HUES6 (cell line): ENCODE results near the gene MAP3K6.

Experiments used
- H3K27ac ChIP-seq: 2 replicates; pipeline ENCODE4 v1.7.0; 2013; ENCODE audit warnings: low read depth, mild to moderate bottlenecking, low read length, inconsistent platforms
- H3K27me3 ChIP-seq: 2 replicates; pipeline ENCODE4 v1.6.1; 2013; ENCODE audit warnings: low read length; ENCODE audit not compliant: control insufficient read depth, insufficient read depth
- H3K36me3 ChIP-seq: 2 replicates; pipeline ENCODE4 v1.6.1; 2013; ENCODE audit warnings: low read length; ENCODE audit not compliant: control insufficient read depth, insufficient read depth
- H3K4me1 ChIP-seq: 2 replicates; pipeline ENCODE4 v1.6.1; 2013; ENCODE audit warnings: low read length; ENCODE audit not compliant: control insufficient read depth, insufficient read depth
- H3K4me3 ChIP-seq: 2 replicates; pipeline ENCODE4 v1.5.1; 2013; ENCODE audit warnings: low read depth, low read length
- H3K9ac ChIP-seq: one replicate; pipeline ENCODE4 v1.6.1; 2013; ENCODE audit warnings: mild to moderate bottlenecking, low read length
- H3K9me3 ChIP-seq: 2 replicates; pipeline ENCODE4 v1.6.1; 2013; ENCODE audit warnings: low read depth, low read length; ENCODE audit not compliant: control insufficient read depth, insufficient read depth

Gene MAP3K6

GRCh38 chr1:27339213-27339612 is 27.5 kb downstream of the MAP3K6 start:
- no peaks in the 10 kb centered on the region for H3K27me3 ChIP-seq
- H3K4me1 ChIP-seq, result peaks cover 39% of the 10 kb centered on the region
- no peak overlapping the region for H3K27ac ChIP-seq
- H3K9ac ChIP-seq, result peak overlapping the region; percentile 2
- H3K9me3 ChIP-seq, result no peaks in the 10 kb centered on the region
- H3K4me3 ChIP-seq, result no peak overlapping the region
- H3K36me3 ChIP-seq, result peaks cover 27% of the 10 kb centered on the region

- H3K4me1 ChIP-seq, result peaks cover 39% of the 10 kb centered on the region
- H3K9me3 ChIP-seq, result no peaks in the 10 kb centered on the region
- H3K27ac ChIP-seq, result no peak overlapping the region
- peaks cover 31% of the 10 kb centered on the region for H3K36me3 ChIP-seq
- peak overlapping the region; percentile 2 for H3K9ac ChIP-seq
- H3K4me3 ChIP-seq, result no peak overlapping the region
- no peaks in the 10 kb centered on the region for H3K27me3 ChIP-seq
These were observed 28.0 kb downstream of the MAP3K6 start for GRCh38 chr1:27338751-27339150.

DNA sequence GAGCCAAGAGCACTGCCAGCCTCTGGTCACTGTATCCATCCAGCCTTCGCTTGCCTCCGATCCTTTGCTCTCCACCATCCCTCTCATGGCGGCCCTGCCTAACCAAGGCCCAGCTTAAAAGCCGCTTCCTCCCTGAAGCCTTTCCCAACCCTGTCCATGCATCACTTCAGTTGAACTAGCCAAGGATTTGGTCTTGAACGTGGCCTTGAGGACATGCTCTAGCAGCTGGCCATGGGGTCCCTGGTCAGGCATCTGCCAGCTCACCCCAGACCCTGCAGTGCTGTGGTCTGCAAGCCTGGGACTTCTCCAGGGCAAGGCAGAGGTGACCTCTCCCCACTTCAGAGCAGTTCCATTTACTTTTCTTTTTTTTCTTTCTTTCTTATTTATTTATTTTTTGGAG is 30.0 kb downstream of the MAP3K6 start:
- Histone ChIP-seq H3K9ac (no peak overlapping the region), H3K27ac (no peak overlapping the region), H3K4me3 (no peak overlapping the region), H3K9me3 (no peaks in the 10 kb centered on the region), H3K27me3 (no peaks in the 10 kb centered on the region), H3K36me3 (peaks cover 49% of the 10 kb centered on the region), H3K4me1 (peaks cover 20% of the 10 kb centered on the region)

- H3K9ac ChIP-seq, result no peak overlapping the region
- no peak overlapping the region for H3K27ac ChIP-seq
- no peaks in the 10 kb centered on the region for H3K27me3 ChIP-seq
These were observed 31.0 kb downstream of the MAP3K6 start for GRCh38 chr1:27335506-27336422.

DNA sequence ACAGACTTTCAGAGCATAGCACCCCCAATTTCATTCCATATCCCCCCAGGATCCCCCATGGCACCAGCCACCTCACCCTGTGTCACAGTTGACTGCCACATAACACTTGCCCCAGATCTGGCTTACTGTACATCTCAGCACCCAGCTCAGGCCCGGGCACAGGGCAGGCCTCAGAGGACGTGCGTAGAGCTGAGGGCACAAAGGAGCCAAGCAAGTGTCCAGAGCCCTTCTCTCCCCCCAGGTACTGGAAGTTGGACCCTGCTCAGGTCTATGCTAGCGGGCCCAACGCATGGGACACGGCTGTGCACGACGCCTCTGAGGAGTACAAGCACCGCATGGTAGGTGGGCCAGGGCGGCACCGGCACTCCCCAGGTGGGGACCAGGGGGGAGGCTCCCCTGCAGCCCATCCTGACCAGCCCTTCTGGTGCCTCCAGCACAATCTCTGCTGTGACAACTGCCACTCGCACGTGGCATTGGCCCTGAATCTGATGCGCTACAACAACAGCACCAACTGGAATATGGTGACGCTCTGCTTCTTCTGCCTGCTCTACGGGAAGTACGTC is 33.0 kb downstream of the MAP3K6 start:
- no peak overlapping the region for H3K27ac ChIP-seq
- H3K27me3 ChIP-seq, result no peaks in the 10 kb centered on the region
- peaks cover 2% of the 10 kb centered on the region; the same call in 1 of the 2 replicates for H3K4me1 ChIP-seq
- H3K9ac ChIP-seq, result no peak overlapping the region
- no peak overlapping the region for H3K4me3 ChIP-seq
- peaks cover 62% of the 10 kb centered on the region for H3K36me3 ChIP-seq
- H3K9me3 ChIP-seq, result no peaks in the 10 kb centered on the region

More at GRCh38 chr1:27335506-27336422, 31.0 kb downstream of the MAP3K6 start:
- no peaks in the 10 kb centered on the region for H3K9me3 ChIP-seq
- peaks cover 12% of the 10 kb centered on the region; the same call in 1 of the 2 replicates for H3K4me1 ChIP-seq
- H3K4me3 ChIP-seq, result no peak overlapping the region
- H3K36me3 ChIP-seq, result peaks cover 58% of the 10 kb centered on the region

GRCh38 chr1:27332536-27333281 is 34.1 kb downstream of the MAP3K6 start:
- H3K4me1 ChIP-seq, result no peaks in the 10 kb centered on the region
- H3K27me3 ChIP-seq, result no peaks in the 10 kb centered on the region
- H3K36me3 ChIP-seq, result peaks cover 68% of the 10 kb centered on the region
- H3K9me3 ChIP-seq, result no peaks in the 10 kb centered on the region
- no peak overlapping the region for H3K27ac ChIP-seq
- no peak overlapping the region for H3K4me3 ChIP-seq
- H3K9ac ChIP-seq, result no peak overlapping the region

- H3K27ac ChIP-seq, result no peak overlapping the region
- no peaks in the 10 kb centered on the region for H3K9me3 ChIP-seq
- H3K27me3 ChIP-seq, result no peaks in the 10 kb centered on the region
- no peaks in the 10 kb centered on the region for H3K4me1 ChIP-seq
- peaks cover 74% of the 10 kb centered on the region for H3K36me3 ChIP-seq
- H3K4me3 ChIP-seq, result no peak overlapping the region
- H3K9ac ChIP-seq, result no peak overlapping the region
These were observed 34.8 kb downstream of the MAP3K6 start for GRCh38 chr1:27331922-27332321.

- H3K36me3 ChIP-seq, result peaks cover 74% of the 10 kb centered on the region
- no peaks in the 10 kb centered on the region for H3K27me3 ChIP-seq
- H3K4me3 ChIP-seq, result no peak overlapping the region
- no peaks in the 10 kb centered on the region for H3K9me3 ChIP-seq
- no peak overlapping the region for H3K27ac ChIP-seq
- no peak overlapping the region for H3K9ac ChIP-seq
- H3K4me1 ChIP-seq, result no peaks in the 10 kb centered on the region
These were observed 35.3 kb downstream of the MAP3K6 start for GRCh38 chr1:27331426-27331825.

- Histone ChIP-seq H3K27ac (no peak overlapping the region), H3K36me3 (peaks cover 72% of the 10 kb centered on the region), H3K9me3 (no peaks in the 10 kb centered on the region), H3K9ac (no peak overlapping the region), H3K4me3 (no peak overlapping the region), H3K27me3 (no peaks in the 10 kb centered on the region), H3K4me1 (no peaks in the 10 kb centered on the region)
These were observed 36.0 kb downstream of the MAP3K6 start for GRCh38 chr1:27330786-27331185.

- Histone ChIP-seq H3K4me3 (no peak overlapping the region), H3K9ac (peak overlapping the region; percentile 8), H3K27ac (no peak overlapping the region), H3K9me3 (no peaks in the 10 kb centered on the region), H3K4me1 (peaks cover 3% of the 10 kb centered on the region), H3K27me3 (no peaks in the 10 kb centered on the region), H3K36me3 (peaks cover 59% of the 10 kb centered on the region)
These were observed 38.8 kb downstream of the MAP3K6 start for GRCh38 chr1:27327964-27328363.

- H3K36me3 ChIP-seq, result peaks cover 37% of the 10 kb centered on the region
- H3K9me3 ChIP-seq, result no peaks in the 10 kb centered on the region
- H3K9ac ChIP-seq, result no peak overlapping the region
- H3K4me3 ChIP-seq, result no peak overlapping the region
- H3K27me3 ChIP-seq, result no peaks in the 10 kb centered on the region
- peaks cover 7% of the 10 kb centered on the region for H3K4me1 ChIP-seq
- no peak overlapping the region for H3K27ac ChIP-seq
These were observed 41.5 kb downstream of the MAP3K6 start for GRCh38 chr1:27325286-27325685.
